ENCODE measurements around the gene MEGF6.
"Not testable (repeated sequence)": the region's sequence is repeated elsewhere in the genome, so short reads cannot be mapped to it uniquely, and the experiment has no call there.

The MEGF6 gene

DNA sequence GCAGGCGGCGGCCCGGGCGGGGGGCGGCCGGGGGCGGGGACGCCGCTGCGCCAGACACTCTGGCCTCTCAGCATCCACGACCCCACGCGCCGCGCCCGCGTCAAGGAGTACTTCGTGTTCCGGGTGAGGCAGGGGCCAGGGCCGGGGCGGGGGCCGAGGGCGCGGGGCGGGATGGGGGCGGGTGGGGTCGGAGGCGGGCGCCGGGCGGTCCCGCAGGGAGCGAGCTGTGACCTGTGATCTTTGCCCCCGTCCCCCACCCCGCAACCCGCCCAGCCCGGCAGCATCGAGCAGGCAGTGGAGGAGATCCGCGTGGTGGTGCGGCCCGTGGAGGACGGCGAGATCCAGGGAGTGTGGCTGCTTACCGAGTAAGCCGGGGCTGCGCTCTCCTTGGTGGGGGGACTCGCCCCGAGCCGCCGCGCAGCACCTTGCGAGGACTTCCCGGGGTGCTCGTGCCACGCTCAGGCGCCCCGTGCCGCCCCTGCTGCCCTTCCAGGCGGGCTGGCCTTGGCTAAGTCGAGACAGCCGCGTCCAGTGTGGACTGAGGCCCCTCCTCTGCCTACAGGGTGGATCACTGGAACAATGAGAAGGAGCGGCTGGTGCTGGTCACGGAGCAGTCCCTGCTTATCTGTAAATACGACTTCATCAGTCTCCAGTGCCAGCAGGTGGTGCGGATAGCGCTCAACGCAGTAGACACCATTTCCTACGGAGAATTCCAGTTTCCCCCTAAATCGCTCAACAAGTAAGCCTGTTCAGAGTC lies 14.0 kb upstream of the MEGF6 start:
- DNase-seq: peak; percentile 30

DNA sequence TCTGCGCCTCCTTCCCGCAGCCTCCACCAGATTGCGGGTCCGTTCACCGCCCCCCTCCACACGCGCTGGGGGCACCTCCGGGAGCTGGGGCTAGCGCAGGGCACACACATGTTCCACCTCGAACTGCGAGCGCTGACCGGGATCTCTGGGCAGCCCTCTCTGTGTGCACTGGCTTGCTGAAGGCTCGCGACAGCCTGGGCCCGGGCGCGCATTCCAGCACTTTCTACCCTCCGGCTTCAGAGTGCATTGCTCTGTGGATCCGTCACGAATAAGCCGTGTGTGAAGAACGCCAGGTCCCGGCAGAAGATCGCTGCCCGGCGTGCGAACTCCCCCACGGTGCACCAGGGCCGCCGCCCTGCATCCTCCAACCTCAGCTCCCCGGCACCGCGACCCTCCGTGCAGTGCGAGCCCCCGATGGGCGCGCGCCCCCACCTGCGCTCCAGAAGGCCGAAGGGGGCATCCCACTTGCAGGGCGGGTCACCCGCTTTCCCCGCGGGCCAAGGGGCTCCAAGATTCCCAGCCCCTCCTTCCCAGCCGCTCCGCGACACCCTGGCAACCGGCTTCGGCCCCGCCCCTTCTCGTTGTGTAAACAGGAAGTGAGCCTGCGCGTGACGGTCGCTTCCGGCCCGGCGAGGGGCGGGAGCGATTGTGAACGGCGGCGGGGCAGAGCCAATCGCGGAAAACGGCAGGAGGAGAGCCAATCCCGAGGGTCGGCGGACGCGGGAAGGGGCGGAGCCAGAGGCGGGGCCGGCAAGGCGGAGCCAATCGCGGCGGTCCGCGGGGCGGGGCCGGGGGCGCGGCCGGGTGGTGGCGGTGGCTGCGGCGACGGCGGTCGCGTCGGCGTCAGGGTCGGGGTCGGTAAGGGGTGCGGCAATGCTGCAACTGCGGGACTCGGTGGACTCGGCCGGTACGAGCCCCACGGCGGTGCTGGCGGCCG lies 13.2 kb upstream of the MEGF6 start, which contains the start of gene TPRG1L:
Gene TPRG1L (plus strand): TSS at position 816 of the 937 bp plus-strand sequence. CDS start 58 bp downstream, at position 874.
- DNase-seq: peak; percentile 97

DNA sequence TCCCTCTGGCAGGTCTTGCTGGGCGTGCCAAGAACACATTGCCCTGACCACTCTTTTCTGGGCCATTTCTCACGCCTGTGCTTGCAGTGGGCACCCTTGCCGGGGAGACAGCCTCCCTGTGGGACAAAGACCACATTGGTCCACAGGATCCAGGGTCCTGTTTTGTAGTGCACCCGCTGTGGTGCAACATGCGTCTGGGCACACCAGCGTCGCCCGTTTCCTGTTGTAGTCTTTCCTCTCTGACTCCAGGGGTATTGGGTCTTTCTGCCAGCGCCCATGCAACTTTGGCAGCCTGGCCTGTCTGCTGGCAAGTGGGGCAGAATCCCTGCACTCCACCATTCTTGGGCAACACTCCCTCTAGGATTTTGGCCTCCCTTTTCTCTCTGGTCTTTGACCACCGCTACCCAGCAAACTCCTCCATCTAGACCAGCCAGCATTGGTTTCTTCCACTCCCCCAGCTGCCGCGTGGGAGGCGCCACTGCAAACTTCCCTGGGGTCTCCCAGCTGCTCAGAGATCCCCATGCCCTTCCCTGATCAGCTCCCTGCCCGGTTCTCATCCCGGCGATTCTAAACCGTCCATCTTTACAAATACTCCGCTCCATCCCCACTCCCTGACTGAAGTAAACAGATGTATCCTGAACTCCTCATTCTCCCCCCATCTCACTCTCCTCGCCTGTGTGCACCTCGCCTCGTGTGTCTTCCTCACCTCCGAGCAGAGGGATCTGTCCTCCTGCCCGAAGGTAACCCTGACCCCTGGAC lies 12.3 kb upstream of the MEGF6 start:
- DNase-seq: no peak

DNA sequence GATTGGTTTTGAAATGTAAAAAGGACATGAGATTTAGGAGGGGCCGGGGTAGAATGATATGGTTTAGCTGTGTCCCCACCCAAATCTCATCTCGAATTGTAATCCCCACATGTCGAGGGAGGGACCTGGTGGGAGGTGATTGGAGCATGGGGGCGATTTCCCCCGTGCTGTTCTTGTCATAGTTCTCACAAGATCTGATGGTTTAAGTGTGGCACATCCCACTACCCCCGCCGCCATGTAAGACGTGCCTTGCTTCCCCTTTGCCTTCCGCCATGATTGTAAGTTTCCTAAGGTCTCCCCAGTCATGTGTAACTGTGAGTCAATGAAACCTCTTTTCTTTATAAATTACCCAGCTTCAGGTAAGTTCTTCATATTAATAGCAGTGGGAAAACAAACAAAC lies 10.8 kb upstream of the MEGF6 start:
- not testable (repeated sequence) for DNase-seq

DNA sequence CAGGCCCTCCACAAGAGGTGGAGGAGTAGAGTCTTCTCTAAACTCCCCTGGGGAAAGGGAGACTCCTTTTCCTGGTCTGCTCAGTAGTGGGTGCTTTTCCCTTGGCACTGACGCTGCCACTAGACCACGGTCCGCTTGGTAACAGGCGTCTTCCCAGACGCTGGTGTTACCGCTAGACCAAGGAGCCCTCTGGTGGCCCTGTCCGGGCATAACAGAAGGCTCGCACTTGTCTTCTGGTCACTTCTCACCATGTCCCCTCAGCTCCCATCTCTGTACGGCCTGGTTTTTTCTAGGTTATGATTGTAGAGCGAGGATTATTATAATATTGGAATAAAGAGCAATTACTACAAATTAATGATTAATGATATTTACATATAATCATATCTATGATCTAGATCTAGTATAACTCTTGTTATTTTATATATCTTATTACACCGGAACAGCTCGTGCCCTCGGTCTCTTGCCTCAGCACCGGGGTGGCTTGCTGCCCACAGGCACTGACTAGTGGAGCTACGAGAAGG lies 9.9 kb upstream of the MEGF6 start:
- DNase-seq: peak; percentile 18

DNA sequence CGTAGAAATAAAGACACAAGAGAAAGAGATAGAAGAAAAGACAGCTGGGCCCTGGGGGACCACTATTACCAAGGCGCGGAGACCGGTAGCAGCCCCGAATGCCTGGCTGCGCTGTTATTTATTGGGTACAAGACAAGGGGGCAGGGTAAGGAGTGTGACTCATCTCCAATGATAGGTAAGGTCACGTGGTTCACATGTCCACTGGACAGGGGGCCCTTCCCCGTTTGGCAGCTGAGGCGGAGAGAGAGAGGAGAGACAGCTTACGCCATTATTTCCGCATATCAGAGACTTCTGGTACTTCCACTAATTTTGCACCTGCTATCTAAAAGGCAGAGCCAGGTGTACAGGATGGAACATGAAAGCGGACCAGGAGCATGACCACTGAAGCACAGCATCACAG lies 9.4 kb upstream of the MEGF6 start:
- DNase-seq: no peak

DNA sequence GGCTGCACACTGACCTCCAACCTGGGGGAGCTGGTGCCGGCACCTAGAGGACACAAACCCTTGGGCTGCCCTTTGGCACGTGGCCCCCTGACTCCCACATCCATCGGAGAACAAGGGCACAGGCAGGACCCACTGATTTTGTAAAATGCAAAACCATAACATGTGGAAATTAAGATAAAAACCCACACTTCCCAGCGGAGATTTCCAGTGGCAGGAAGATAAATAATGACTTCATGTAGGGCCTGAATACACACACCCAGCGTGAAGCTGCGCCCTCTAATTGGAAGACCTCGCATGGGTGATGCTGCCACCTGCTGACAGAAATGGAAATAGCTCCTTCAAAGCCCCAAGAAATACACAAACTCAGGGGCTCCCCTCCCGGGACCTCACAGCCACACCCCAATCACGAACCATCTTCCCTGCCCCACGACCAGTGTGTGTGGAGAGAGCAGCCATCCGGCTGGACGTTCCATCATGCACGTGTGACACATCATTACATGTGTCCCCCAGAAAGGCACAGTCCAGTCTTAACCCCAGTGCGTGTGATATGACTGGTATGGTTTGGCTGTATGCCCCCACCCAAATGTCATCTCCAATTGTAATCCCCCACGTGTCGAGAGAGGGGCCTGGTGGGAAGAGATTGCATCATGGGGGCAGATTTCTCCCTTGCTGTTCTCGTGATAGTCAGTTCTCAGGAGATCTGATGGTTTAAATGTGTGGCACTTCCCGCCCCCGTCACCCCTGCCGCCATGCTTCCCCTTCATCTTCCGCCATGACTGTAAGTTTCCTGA lies 7.8 kb upstream of the MEGF6 start:
- DNase-seq: peak; percentile 73

DNA sequence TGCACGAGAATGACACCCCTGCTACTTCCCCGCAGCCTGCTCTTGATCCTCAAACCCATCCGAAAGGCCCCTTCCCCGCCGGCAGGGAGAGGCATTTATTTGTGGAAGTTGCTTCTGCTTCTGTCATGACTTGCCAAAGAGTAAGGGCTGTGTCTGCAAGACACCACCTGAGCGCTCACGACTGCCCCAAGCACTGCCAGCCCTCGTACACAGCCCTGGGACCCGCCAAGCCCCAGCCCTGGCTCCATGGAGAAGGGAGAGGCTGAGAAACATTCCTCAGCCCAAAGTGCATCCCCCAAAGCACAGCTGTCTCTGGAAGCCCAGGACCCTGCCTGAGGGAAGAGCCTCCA lies 7.2 kb upstream of the MEGF6 start:
- DNase-seq: no peak

DNA sequence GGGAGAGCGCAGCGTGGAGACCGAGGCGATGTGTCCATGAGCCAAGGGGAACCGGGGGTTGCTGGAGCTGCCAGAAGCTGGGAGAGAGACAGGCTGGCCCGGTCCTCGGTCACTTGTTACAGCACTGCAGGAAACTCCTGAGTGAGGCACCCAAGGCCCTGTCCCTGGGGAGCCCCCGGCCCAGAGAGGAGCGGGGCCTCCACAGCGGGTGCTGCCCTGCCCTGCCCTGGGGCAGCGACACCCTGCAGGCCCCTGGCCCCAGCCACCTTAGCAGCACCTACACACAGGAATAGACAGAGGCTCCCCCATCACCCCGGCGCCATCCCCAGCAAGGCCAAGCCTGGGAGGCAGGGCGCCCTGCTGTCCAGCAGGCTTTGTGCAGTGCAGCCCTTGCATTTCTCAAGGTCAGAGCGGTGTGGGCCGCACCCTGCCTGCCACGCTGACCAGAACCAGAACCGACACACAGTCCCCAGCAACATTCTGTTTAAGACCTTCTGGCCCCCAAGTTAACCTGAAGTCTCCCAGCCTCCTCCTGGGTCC lies 6.6 kb upstream of the MEGF6 start:
- no peak for DNase-seq

DNA sequence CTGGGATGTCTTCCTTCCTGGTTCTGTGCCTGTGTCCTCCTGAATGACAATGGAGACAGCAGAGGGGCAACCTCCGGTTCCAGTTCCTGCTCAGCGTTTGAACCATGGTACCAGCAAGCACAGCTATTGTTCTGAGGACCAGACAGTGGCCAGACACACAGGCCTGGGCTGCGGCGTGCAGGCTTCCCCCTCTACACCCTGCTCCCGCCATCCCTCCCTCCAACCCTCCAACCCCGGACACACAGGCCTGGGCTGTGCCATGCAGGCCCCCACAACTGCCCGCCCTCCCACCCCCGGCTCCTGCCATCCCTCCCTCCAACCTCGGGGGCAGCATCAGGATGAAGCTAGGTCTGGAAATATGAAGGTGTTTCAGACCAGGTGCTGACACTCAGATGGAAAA lies 5.6 kb upstream of the MEGF6 start:
- no peak for DNase-seq

DNA sequence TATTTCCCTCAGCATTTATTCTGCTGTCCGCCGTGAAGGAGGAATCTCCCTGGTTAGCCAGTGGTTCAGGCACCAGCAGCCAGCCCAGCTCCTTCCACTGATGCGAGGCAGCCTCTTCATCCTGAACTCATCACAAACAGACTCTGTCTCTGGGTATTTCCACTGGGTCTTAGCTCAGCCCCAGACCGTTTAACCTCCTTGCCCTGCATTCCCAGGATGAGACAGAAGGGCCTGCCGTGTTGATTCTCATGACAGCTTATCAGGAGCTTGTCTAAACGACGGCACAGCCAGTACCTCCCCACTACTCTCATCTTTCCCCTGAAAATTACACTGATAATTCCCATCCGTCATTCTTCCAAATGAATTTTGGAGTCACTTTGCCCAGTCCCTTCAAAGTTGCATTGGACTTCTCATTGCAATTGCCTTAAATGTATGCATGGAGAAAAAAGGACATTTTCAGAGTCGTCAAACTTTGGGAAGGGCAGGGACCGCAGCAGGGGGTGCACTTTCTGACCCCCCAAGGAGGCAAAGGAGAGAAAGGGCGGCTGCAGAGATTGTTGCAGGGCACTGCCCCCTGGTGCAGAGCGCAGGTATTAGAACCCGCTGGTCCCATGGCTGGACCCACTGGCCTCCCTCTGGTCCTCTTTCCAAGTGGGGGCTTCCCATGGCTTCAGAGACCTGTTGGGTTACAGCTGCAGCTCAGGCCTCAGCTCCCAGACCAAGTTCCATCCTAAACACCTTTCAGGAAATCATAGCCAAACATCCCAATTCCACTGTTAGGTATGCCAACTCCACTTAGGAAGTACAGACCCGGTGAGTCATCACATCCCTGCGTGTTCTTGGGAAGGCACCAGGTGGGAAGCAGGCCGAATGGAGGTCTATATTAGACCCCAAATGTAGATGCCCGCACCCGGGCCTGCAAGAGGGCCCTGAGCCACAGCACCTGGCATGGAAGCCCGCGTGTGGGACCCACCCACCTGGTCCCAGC lies 3.7 kb upstream of the MEGF6 start:
- no peak for DNase-seq

DNA sequence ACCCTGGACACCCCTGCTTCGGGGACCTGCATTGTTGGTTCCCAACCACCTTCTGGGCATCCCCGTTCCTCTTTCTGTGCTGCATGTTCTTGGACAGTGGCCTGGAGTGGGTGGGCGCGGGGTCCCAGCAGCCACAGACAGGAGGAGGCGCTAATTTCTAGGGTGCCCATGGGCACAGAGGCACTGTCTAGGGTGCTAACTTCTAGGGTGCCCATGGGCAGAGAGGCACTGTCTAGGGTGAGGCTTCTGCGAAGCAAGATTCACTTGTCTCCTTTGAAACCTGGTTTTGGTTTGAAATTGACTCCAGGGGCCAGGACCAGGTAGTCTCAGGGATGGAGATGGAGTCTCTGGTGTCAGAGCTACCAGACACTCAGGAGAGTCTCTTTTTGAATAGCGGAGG lies 815 bp upstream of the MEGF6 start:
- no peak for DNase-seq

DNA sequence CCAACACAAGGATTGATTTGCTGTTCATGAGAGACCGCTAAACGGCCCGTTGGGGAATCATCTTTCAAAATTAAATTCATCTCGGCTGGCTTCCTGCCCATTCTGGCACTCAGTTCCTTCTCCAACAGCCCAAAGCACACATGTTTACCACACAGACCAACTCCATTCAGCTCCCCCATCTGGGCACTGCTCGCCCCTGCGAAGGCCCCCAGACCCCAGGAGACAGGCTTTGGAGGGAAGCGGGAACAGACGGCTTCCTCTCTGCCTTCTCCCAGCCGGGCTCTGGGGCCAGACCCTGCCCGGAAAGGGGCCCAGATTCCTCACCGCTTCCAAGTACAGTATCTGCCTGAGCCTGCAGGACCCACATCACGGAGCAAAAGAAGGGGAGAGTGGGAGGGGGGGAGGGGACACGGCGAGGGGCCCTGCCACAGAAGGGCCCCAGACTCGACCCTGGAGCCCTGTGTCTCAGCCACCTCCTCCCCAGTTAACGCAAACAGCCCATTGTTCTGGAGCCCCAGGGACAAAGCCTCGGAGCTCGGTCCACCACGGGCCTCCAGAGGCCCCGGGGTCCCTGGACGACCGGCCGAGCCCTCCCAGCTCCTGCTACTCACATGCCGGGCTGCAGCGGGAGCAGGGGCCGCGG lies 660 bp downstream of the MEGF6 start:
- peak; percentile 14 for DNase-seq

DNA sequence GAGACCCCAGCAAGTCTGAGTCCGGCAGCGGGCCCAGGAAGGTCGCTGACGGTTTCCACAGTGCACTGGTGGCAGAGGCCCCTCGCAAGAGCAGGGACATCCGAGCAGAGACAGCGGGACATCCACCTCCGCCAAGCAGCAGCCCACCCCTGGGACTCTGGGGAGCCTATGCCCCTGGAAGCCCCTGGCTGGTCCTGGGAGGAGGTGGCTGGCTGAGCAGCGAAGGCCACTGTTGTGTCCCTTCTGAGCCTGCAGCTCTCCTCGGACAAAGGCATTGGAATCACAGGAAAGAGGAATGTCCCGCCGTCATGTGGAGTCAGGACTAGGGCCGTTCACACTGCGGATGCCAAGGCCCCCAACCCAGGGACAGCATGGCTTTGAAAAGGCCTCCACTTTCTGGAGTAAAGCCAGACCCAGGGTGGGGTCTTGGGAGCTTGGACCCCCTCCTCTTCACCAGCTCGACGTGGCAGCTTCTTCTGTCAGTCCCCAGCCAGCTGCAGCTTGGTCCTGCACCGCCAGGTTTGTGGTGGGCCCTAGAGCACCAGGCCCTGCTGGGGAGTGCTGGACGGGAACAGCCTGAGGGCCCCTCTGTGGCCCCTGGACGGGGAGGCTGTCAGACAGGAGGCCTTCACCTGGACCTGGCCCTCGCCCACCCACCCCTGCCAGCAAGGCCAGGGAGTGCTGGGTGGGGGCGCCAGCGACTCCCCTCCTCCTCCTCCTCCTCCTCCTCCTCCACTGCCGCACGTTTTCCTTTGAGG lies 1.4 kb downstream of the MEGF6 start:
- DNase-seq: no peak

DNA sequence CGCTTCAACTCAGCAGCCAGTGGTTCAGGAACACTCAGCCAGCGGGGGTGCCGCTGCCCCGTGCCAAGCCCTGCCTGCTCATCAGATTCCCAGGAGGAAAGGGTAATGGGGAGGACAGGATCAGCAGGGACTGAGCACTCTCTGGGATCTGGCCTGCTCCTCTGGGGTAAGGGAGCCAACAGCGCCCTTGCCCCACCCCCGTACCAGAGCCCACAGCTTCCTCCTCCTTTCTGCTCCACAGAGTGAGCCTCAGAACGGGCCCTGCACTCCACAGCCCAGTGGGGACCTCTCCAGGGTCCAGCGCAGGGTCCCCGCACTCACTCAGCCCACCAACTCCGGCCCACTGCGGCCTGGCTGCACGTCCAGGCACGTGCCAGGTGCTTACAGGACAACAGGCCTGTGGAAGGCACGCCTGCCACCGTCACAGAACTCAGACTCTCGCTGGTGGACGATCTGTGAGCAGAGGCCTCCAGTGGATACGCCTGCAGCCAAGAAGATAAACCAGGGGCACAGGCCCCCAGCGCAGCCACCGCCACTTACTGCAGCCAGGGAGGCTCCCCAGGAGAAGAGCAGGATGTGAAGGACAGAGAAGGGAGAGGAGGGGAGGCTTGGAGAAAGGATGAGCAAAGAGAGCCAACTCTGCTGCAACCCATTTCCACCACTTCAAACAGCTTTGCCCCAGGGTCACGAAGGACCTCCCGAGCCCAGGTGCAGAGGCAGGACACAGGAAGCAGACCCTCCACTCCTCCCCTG lies 2.1 kb downstream of the MEGF6 start:
- DNase-seq: no peak

DNA sequence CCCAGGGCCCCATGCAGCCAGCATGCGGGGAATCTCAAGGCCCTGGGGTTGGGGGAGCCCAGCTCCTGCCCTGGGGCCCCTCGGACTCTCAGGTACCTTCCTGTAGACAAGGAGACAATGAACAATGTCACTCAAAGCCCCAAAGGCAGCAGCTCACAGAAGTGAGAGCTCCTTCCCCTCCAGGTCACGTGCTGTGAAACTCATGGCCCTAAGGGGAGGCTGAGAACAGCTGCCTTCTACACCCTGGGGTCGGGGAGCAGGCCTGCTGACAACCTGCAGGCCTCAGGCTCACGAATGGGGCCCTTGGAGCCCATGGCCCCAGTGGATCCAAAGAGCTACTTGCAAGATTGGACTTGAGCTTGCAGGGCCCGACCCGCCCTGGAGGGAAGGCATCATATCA lies 3.2 kb downstream of the MEGF6 start:
- DNase-seq: no peak

DNA sequence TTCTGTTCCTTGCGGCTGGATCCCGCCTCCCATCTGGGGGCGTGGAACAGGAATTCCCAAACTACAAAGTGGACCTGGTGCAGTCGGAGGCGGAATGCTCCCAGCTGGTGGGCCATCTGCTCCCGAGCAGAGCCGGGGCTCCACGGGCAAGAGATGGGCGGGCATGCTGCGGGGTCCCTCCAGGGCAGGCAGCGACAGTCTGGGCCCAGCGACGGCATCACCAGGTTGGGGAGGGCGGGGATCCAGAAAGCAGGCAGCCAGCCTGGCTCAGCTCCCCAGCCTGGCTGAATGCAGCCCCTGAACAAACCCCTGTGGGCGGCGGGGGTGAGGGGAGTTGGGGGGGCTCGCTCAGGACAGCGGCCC lies 3.6 kb downstream of the MEGF6 start:
- no peak for DNase-seq

Data from NCI-H1105 (cell line).